GM15510 (cell line): ENCODE data around the gene CHST7.

ENCODE experiments used
- POLR2A ChIP-seq: IDR thresholded peaks from 3 replicates; pipeline ENCODE4 v1.6.1; 2011; ENCODE audit warnings: borderline replicate concordance; ENCODE audit not compliant: insufficient read length; ENCODE audit errors: extremely low read depth

CHST7 gene

DNA sequence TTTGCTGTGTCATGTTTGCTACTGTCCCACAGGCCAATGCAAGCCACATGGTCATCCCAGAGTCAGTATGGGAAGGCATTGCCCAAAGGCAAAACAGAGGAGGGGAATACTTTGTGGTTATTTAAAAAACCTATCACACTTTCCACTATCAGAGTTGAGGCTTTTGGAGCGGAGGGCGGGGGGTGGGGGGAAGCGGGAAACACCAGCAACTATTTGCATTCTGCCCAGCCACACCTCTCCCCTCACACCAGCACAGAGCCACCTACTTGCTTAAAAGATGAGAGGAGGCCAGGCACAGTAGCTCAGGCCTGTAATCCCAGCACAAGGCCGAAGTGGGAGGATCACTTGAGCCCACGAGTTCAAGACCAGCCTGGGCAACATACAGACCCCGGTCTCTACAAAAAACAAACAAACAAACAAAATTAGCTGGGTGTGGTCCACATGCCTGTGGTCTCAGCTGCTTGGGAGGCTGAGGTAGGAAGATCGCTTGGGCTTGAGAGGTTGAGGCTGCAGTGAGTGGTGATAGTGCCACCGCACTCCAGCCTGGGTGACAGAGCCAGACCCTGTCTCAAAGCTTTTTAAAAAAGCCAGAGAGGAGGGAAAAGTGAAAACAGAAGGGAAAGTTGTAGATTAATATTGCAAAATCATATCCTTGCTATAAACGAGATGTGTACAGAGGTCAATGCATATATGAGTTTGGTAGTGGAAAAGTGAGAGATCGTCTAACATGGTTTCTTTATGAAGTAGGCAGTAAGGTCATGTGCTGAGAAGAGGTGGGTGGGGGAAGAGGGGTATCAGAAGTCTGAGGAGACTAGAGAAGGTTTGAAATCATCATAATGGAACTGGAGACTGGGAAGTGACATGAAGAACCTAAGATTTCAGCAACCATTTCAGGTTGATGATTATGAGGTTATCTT, 1.9 kb upstream of the CHST7 start:
- no peak for TF ChIP-seq POLR2A

DNA sequence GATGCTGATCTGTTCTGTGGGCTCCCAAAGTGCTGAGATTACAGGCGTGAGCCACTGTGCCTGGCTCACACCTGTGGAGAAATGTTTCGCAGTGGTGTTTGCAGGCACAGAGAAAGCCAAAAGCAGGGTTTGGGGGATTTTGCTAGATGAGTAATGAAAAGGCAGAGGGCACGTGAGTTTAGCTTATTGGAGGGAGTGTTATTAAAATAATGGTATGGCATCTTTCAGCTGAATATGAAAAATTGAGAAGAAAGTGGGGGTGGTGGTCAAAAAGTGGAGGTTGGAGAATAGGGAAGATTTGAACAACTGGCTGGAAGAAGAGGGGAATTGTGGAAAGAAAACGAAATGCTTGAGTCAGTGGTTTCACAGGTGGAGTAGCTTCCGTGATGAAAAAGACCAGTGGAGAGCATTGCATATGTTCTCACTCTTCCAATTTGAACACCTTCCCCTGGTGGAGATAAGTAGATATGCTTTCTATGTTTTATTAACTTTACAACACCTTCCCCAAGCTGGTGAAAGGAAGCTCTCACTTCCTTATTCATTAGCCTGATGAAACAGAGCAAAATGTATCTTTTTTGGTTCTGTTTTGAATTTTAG, 1.1 kb upstream of the CHST7 start:
- no peak for TF ChIP-seq POLR2A

DNA sequence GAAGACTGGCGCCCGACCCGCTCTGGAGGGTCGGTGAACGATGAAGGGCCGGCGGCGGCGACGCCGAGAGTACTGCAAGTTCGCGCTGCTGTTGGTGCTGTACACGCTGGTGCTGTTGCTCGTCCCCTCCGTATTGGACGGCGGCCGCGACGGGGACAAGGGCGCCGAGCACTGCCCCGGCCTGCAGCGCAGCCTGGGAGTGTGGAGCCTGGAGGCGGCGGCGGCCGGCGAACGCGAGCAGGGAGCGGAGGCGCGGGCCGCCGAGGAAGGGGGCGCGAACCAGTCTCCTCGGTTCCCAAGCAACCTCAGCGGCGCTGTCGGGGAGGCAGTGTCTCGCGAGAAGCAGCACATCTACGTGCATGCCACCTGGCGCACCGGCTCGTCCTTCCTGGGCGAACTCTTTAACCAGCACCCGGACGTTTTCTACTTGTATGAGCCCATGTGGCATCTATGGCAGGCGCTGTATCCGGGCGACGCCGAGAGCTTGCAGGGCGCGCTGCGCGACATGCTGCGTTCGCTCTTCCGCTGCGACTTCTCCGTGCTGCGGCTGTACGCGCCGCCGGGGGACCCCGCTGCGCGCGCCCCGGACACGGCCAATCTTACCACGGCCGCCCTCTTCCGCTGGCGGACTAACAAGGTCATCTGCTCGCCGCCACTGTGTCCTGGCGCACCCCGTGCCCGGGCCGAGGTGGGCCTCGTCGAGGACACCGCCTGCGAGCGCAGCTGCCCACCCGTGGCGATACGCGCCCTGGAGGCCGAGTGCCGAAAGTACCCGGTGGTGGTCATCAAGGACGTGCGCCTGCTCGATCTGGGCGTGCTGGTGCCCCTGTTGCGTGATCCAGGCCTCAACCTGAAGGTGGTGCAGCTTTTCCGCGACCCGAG, 568 bp downstream of the CHST7 start:
- no peak for TF ChIP-seq POLR2A

DNA sequence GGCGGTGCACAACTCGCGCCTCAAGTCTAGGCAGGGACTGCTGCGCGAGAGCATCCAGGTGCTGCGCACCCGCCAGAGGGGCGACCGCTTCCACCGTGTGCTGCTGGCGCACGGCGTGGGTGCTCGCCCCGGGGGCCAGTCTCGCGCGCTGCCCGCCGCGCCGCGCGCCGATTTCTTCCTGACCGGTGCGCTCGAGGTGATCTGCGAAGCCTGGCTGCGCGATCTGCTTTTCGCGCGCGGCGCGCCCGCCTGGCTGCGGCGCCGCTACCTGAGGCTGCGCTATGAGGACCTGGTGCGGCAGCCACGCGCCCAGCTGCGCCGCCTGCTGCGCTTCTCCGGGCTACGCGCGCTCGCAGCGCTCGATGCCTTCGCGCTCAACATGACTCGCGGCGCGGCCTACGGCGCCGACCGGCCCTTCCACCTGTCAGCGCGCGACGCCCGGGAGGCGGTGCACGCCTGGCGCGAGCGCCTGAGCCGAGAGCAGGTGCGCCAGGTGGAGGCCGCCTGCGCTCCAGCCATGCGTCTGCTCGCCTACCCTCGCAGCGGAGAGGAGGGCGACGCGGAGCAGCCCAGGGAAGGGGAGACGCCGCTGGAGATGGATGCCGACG, 1.3 kb downstream of the CHST7 start:
- peak; percentile 13 for TF ChIP-seq POLR2A

DNA sequence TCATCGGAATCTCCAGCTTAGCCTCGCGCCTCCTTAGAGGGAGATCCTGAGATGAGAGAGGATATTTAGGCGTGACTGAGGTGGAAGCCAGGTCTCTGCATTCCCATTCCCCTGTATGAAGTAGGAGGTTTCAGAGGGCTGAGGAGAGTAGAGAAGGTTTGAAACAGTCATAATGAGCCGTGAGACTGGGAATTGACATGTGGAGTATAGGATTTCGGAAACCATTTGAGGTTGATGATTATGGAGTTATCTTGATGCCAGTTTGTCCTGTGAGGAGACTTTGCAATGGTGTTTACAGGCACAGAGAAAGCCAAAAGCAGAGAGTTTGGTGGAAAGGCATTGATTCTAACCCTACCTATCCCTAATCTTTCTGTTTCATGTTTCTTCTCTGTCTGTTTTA, 2.0 kb downstream of the CHST7 start:
- no peak for TF ChIP-seq POLR2A

DNA sequence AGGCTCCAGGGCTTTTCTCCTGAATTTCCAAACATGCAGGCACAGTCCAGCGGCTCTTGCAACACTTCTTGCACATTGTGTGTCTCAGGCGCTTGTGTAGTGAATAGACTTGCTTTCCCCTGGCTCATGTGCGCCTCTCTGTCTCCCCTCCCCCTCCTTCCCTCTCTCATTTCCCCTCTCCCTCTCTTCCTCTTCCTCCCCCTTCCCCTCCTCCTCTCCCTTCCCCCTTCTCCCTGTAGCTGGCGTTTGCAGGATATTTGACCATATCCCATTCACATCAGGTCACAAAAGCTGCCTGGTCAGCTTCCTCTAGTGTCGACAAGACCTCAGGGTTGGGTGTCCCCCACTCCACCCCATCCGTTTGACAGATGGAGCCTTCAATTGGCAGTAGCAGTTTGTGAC, 2.4 kb downstream of the CHST7 start:
- TF ChIP-seq POLR2A = no peak

DNA sequence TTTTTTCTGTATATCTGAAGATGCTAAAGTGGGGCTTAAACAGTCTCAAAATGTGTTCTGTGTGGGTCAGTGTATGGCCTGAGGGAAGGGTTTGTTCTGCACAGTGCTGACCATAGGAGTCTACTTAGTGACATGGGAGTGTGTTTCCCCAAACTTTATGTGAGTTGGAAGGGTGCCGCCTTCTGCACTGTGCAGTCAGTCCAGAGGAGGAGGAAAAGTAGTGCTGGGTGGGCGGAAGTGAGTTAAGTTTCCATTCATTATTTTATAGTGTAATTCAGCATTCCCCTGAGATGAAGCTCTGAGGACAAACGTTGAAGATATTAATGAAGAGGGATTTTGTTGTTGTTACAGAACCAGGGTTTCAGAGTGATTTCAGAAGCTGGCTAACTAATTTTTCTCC, 2.9 kb downstream of the CHST7 start:
- no peak for TF ChIP-seq POLR2A

DNA sequence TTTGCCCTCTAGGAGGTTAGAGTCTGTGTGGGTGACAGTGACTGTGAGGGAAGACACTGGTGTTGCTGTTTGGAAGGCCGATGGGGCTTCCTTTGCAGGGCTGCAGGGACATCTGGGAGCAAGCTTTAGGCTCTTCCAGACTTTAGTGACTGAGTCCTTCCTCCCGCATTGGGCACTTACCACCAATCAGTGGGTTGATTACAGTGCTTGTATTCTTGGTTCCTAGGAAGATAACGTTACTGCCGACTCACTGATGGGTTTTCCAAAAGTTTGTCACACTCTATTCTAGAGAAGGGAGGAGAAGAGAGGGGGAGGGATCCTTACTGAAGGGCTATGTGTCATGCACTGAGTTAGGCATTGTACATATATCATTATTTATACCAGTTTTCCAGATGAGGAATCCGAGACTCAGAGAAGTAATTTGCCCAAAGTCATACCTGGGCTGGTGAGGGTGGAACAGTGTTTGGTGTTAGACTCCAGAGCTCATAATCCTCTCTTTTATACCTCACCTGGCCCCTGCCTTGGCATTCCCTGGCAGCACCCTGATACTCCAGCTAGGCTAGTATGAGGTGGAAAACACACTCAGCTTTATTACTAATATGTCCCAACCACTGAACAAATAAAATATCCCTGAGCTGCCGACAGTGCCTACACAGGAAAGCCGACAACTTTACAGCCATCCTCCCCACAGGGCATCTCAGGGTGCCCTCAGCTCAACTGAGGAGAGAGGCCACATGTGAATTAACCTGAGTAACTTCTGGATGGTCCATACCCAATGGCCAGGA, 3.8 kb downstream of the CHST7 start:
- no peak for TF ChIP-seq POLR2A

DNA sequence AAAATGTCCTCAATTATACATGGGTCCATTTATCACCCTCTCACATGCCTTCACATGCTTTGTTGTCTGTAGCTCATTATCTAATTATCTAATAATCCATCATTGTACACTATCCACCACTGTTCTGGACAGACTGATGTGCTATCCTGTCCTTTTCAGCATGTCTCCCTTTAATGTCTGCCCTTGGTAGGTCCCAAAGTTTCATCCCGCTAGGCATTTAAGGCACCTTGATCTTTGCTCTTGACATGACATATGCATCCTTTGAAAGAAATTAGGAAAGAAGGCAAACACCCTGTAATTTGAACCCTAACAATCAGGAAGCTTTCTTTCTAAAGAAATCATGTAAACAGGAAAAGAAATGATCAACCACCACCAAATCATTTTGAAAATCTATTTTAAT, 5.7 kb downstream of the CHST7 start:
- TF ChIP-seq POLR2A = no peak

DNA sequence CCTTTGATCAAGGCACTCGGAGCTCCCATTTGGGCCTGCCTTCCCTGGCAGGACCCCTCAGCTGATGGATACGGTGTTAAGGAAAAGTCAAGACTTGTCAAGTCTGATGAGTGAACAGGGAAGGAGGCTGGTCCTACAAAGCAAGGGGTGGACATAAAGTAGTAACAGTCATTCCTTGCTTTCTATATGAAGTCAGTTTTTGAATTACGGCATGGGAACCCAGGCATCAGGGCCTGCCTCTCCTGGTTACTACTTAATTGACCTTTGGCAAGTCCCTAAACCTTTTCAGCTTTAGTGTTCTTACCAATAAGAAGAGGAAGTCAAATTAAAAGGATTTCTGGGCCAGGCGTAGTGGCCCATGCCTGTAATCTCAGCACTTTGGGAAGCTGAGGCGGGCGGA, 7.0 kb downstream of the CHST7 start:
- no peak for TF ChIP-seq POLR2A

DNA sequence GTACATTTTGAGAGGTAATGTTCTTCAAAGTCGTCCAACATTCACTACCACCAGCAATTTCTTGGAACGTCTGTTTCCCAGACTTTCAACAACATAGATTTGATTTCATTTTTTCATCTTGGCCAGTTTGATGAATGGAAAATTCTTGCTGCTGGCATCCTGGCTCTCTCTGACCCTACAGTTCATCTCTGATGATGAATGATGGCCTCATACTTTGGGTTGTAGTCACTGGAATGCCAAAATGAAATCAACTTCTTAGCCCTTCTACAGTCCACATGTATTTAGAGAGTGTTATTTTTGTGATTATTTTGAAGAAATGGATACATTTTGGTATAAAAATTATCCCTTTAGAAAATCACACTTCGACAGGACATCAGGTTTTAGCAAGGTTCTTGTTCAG, 8.8 kb downstream of the CHST7 start:
- TF ChIP-seq POLR2A = no peak

DNA sequence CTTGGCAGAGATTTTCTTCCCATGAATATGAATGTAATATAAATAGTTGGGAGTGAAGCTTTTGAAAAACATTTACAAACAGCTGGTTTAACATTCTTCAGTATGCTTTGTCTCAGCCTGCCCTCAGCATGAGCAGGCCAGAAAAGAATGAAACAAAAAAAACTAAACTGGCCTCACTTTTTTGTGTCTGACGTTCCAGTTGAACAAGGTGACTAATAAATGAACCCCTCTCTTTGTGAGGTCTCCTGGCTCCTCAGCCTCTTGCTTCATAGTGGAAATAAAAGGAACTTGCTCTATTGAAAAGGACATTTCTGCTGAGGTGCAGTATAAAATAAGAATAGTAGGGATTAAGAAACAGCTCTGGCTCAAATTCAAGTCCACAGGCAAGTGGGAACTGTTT, 9.4 kb downstream of the CHST7 start:
- TF ChIP-seq POLR2A = no peak

DNA sequence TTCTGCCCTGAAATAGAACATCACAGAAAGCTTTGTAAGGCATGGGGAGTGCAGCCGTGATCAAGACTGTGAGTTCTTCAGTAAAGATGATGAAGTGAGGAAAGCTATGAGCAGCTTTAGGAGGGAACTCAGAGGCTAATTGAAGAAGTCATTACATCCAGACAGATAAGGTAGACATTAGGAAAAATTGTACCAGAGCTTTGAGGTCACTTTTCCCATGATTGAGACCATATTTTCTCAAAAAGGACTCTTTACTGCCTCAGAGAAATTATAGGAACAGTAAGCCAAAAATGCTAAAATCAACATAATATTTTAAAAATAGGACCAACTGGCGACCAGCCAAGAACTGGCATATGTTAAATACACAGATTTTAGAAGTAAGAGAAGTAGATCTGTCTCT, 11.2 kb downstream of the CHST7 start:
- TF ChIP-seq POLR2A = no peak

DNA sequence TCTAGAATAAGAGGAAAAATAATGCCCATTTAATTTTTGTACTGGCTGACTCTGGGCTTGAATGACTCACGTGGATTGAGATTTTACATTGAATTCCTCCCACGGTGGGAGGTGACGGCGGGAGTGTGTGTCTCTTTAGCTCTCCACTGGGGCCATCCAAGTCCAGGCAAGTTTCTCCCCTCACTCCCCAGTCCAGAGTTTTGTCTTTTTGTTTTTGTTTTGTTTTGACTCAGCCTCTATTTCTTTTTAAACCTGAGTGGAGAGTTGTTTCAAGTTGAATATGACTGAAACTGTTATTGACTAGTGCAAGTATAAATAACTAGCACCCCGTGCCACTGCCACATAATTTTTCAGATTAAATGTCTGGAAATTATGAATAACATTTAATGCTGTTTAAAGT, 13.6 kb downstream of the CHST7 start:
- no peak for TF ChIP-seq POLR2A

DNA sequence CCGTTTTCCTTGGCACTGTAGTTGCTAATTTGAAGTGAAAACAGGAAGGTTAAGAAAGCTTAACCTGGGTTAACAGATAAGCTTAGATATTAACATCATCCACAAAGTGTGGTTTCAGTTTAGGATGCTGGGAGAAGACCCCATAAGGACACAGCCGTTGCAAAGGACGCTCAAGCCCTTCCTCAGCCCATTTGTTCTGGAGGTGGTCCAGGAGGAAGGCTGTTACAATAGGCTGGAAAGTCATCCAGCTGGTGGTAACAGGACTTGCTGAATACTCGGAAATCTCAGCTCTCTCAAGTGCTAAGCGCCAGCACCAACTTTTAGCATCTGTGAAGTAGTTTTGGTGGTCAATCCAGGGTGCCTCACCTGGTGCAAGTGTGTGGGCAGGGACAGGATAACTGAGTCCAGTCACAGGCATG, 14.2 kb downstream of the CHST7 start:
- TF ChIP-seq POLR2A = no peak

DNA sequence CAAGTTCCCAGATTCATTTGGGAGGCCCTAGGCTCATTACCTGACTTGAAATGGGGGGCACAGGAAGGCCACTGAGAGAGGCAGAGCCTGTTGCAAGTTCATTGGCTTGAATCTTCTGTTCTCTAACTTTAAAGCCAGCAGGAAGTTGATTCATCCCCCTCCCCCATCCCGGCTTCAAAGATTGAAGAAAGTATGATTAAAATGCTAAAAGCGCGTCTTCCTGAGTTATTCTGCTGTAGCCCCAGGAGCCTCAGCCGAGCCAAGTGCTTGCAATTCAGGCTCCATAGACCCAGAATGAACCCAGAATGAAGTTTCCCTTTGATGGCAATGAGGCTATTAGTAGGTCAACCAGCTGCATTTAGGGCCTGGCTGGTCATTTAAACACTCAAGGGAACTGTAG, 14.7 kb downstream of the CHST7 start:
- TF ChIP-seq POLR2A = no peak
